ENCODE results near the gene CTCF.

Gene CTCF

GRCh38 chr16:67666032-67666551, 103.8 kb downstream of the CTCF start:
- no peak for DNase-seq (ENCODE audit: low read depth)

GRCh38 chr16:67666559-67667452, 104.5 kb downstream of the CTCF start, which contains the start of the genes C16orf86 and ENKD1:
C16orf86 (plus strand) TSS chr16:67666814; CDS start chr16:67666971, 157 bp downstream.
ENKD1 (minus strand) TSS chr16:67666750; CDS start chr16:67666442, 308 bp downstream.
- DNase-seq (ENCODE audit: low read depth) = peak; percentile 77

- no peak for DNase-seq (ENCODE audit: low read depth)
These were observed 105.1 kb downstream of the CTCF start for GRCh38 chr16:67667453-67667816.

- DNase-seq (ENCODE audit: low read depth) = peak; percentile 64
These were observed 105.6 kb downstream of the CTCF start for GRCh38 chr16:67667817-67668494.

- no peak for DNase-seq (ENCODE audit: low read depth)
These were observed 106.3 kb downstream of the CTCF start for GRCh38 chr16:67668495-67669157.

GRCh38 chr16:67669499-67670101, 107.3 kb downstream of the CTCF start:
- DNase-seq (ENCODE audit: low read depth) = no peak

GRCh38 chr16:67672306-67672705, 110.0 kb downstream of the CTCF start:
- DNase-seq (ENCODE audit: low read depth) = no peak

- DNase-seq (ENCODE audit: low read depth) = no peak
These were observed 110.7 kb downstream of the CTCF start for GRCh38 chr16:67672739-67673662.

GRCh38 chr16:67673712-67674580, 111.6 kb downstream of the CTCF start:
- DNase-seq (ENCODE audit: low read depth) = no peak

- no peak for DNase-seq (ENCODE audit: low read depth)
These were observed 112.7 kb downstream of the CTCF start for GRCh38 chr16:67674851-67675578.

GRCh38 chr16:67675579-67675935, 113.2 kb downstream of the CTCF start:
- DNase-seq (ENCODE audit: low read depth) = no peak

- DNase-seq (ENCODE audit: low read depth) = no peak
These were observed 113.7 kb downstream of the CTCF start for GRCh38 chr16:67675999-67676398.

GRCh38 chr16:67676516-67676915, 114.2 kb downstream of the CTCF start:
- DNase-seq (ENCODE audit: low read depth) = no peak

- DNase-seq (ENCODE audit: low read depth) = no peak
These were observed 114.6 kb downstream of the CTCF start for GRCh38 chr16:67676939-67677338.

- no peak for DNase-seq (ENCODE audit: low read depth)
These were observed 115.4 kb downstream of the CTCF start for GRCh38 chr16:67677712-67678111.

GRCh38 chr16:67678354-67679023, 116.2 kb downstream of the CTCF start:
- DNase-seq (ENCODE audit: low read depth) = no peak

- no peak for DNase-seq (ENCODE audit: low read depth)
These were observed 117.9 kb downstream of the CTCF start for GRCh38 chr16:67679935-67680897.
